Middle frontal gyrus (tissue), 1 donor: ENCODE data around the gene TEX47.

Experiments
- DNase-seq: peaks from one replicate; pipeline ENCODE4 v3.0.0-alpha.2; 2015; ENCODE audit warnings: low spot score; ENCODE audit errors: extremely low spot score

Gene TEX47

GRCh38 chr7:88746126-88746525 lies 49.4 kb downstream of the TEX47 start:
- DNase-seq = no peak
